Cardiac fibroblast (primary cell): Measurements from ENCODE around the gene RPN2.

Source experiments
- DNase-seq, 2 donors: peaks; one replicate each; pipeline versions ENCODE4 v3.0.0 to v3.0.0-alpha.2; 2010; ENCODE audit warnings: low read depth in 2 of 2
- H3K4me3 ChIP-seq, 2 donors: replicated peaks in 1 of 2; 1 replicate in 1 of 2; 2 replicates in 1 of 2; pipeline ENCODE4 v1.5.1; 2011; ENCODE audit warnings: low read depth in 2 of 2, low read length in 2 of 2, mild to moderate bottlenecking in 2 of 2, moderate library complexity in 1 of 2
- TF ChIP-seq, protein P1 (sequence below): IDR thresholded peaks from one replicate; pipeline ENCODE4 v1.5.1; 2011; ENCODE audit warnings: low read depth, mild to moderate bottlenecking, low read length, inconsistent platforms

RPN2 gene

DNA sequence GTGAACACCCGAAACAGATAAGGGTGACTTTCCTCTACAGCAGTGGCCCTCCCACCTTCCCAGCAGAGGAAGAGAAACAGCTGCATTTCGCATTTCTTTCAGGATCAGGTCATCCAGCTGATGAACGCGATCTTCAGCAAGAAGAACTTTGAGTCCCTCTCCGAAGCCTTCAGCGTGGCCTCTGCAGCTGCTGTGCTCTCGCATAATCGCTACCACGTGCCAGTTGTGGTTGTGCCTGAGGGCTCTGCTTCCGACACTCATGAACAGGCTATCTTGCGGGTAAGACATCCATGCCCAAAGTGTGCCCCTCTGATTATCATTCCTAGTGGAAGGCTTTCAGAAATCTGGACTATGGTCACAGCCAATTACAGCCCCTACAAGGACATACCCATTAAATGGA is 28.0 kb downstream of the RPN2 start:
- no peak overlapping the region for H3K4me3 ChIP-seq
- TF ChIP-seq, protein P1, sequence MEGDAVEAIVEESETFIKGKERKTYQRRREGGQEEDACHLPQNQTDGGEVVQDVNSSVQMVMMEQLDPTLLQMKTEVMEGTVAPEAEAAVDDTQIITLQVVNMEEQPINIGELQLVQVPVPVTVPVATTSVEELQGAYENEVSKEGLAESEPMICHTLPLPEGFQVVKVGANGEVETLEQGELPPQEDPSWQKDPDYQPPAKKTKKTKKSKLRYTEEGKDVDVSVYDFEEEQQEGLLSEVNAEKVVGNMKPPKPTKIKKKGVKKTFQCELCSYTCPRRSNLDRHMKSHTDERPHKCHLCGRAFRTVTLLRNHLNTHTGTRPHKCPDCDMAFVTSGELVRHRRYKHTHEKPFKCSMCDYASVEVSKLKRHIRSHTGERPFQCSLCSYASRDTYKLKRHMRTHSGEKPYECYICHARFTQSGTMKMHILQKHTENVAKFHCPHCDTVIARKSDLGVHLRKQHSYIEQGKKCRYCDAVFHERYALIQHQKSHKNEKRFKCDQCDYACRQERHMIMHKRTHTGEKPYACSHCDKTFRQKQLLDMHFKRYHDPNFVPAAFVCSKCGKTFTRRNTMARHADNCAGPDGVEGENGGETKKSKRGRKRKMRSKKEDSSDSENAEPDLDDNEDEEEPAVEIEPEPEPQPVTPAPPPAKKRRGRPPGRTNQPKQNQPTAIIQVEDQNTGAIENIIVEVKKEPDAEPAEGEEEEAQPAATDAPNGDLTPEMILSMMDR, result no peak

DNA sequence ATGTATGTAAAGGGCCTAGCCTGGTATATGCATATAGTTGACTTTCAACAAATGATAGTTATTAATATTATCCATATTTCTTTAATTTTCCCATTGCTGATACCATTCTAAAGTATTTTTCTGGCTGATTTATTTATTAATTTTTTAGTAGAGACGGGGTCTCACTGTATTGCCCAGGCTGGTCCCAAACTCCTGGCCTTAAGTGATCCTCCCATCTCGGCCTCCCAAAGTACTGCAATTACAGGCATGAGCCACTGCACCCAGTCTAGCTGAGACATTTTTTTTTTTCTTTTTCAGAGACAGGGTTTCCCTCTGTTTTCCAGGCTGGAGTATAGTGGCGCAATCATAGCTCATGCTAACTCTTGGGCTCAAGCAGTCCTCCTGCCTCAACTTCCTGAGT is 30.1 kb downstream of the RPN2 start:
- DNase-seq, result no peak
- TF ChIP-seq, protein P1, result no peak
- no peak overlapping the region for H3K4me3 ChIP-seq

More for the DNA sequence above, 28.0 kb downstream of the RPN2 start:
- DNase-seq, result no peak

DNA sequence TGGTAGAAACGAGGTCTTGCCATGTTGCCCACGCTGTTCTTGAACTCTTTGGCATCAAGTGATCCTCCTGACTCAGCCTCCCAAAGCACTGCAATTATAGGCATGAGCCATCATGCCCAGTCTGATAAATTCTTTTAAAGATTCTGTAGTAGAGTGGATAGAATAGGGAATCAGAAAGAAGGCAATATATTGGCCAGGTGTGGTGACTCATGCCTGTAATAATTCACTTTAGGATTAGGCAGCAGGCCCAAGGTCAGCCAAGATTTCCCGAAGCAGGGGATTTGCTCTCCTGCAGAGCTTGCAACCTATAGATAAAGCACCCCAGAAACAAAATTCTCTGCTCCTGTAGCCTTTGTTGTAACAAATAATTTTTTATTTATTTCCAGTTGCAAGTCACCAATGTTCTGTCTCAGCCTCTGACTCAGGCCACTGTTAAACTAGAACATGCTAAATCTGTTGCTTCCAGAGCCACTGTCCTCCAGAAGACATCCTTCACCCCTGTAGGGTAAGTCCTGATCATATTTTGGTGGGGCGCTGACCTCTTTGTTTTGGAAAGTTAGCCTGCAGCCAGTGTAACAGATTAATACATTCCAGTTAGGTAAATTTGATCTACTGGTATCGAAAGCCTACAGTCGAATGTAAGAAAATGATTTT is 30.7 kb downstream of the RPN2 start:
- TF ChIP-seq, protein P1, result no peak
- DNase-seq, result no peak
- H3K4me3 ChIP-seq, result no peak overlapping the region

DNA sequence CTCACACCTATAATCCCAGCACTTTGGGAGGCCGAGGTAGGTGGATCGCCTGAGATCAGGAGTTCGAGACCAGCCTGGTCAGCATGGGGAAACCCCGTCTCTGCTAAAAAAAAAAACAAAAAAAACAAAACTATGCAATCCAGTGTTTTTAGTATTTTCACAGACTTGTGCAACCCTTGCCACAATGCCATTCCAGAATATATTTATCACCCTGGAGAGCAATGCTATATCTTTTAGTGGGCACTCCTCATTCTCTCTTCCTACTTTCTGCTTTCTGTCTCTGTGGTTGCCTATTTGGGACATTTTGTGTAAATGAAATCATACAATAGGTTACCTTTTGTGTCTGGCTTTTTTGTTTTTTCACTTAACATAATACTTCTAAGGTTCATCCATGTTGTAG is 39.3 kb downstream of the RPN2 start:
- peak; percentile 30 to 60 for DNase-seq

DNA sequence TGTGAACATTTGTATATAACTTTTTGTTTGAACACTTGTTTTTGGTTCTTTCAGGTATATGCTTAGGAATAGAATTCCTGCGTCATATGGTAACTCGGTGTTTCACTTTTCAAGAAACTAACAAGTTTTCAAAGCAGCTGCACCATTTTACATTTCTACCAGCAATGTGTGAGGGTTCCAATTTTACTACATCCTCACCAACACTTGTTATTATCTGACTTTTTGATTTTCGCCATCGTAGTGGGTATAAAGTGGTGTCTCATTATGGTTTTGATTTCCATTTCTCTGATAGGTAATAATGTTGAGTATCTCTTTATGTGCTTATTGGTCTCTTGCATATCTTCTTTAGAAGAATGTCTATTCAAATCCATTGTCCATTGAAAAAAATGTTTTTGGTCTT is 39.8 kb downstream of the RPN2 start:
- TF ChIP-seq, protein P1, result no peak
- DNase-seq, result no peak
- H3K4me3 ChIP-seq, result no peak overlapping the region

More for the DNA sequence above, 39.3 kb downstream of the RPN2 start:
- TF ChIP-seq, protein P1, result no peak
- no peak overlapping the region for H3K4me3 ChIP-seq

DNA sequence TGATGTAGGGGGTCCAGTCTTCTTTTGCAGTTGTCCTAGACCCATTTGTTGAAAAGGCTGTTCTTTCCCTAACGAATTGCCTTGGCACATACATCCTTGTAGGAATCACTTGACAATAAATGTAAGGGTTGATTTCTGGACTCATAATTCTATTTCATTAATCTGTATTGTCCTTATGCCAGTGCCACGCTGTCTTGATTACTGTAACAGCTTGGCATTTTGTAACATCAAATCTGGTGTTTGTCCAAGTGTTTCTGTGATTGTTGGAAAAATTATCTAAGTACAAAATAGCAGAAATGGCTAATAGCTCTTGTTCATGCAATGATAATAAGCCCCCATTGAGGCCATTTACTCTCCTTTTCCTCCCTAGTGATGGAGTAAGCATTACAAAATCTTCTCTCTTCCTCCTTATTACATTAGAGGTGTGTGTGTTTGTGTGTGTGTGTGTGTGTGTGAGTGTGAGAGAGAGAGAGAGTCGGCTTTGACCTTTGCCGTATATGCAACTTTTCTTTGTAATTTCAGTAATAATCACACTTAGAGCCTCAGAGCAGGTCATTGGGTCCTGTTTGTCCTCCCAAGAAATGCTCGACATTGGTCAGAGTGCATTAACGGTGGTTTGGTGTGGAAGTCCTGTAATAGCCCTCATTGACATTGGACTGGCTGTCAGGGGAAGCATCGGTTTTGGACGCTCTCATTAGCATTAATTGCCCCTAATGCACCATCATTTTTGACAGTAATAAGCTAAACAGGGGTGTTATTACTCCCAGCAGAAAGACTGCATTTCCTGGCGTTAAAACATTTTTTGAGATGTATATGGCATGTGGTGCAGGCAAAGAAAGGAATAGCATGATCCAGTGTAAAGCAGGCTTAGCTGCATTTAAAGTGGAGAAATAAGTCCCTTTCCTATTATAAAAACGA is 40.9 kb downstream of the RPN2 start:
- TF ChIP-seq, protein P1, result no peak
- no peak overlapping the region for H3K4me3 ChIP-seq
- no peak for DNase-seq
